Lung (tissue), 12 donors: ENCODE results near the gene CACNB4. TPM values are rescaled to one million over a fixed set of nuclear protein-coding genes. Genes with fewer than 3 reads are reported as not detected.

ENCODE experiments used
- ATAC-seq: fragments of 200-7000 bp; cut with Tn5 transposase; one replicate; pipeline ENCODE4 v1.9.1; 2020; ENCODE audit warnings: moderate number of reproducible peaks; ENCODE audit not compliant: insufficient read depth, low FRiP score
- DNase-seq, 3 donors: peaks; one replicate each; pipeline ENCODE4 v3.0.0-alpha.2; 2013 to 2017
- H3K27ac ChIP-seq, 2 donors: one replicate each; pipeline ENCODE4 v1.5.1; 2013; ENCODE audit warnings: mild to moderate bottlenecking in 2 of 2, moderate library complexity in 2 of 2, control low read depth in 1 of 2, inconsistent platforms in 1 of 2, low read depth in 1 of 2, low read length in 1 of 2
- H3K27me3 ChIP-seq, 3 donors: one replicate each; pipeline ENCODE4 v1.5.1; 2013; ENCODE audit warnings: low read length in 2 of 3; ENCODE audit not compliant: control insufficient read depth in 3 of 3, insufficient read depth in 3 of 3
- H3K36me3 ChIP-seq, 4 donors: one replicate each; pipeline ENCODE4 v1.5.1; 2013; ENCODE audit warnings: low read length in 4 of 4, mild to moderate bottlenecking in 1 of 4, moderate library complexity in 1 of 4; ENCODE audit not compliant: control insufficient read depth in 4 of 4, insufficient read depth in 4 of 4
- H3K4me1 ChIP-seq, 5 donors: one replicate each; pipeline ENCODE4 v1.5.1; 2013; ENCODE audit warnings: low read length in 5 of 5, mild to moderate bottlenecking in 2 of 5, moderate library complexity in 1 of 5; ENCODE audit not compliant: control insufficient read depth in 5 of 5, insufficient read depth in 5 of 5
- H3K4me3 ChIP-seq: one replicate; pipeline ENCODE4 v1.5.1; 2013; ENCODE audit warnings: mild to moderate bottlenecking, control low read depth, moderate library complexity
- H3K9ac ChIP-seq, 2 donors: one replicate each; pipeline ENCODE4 v1.5.1; 2013; ENCODE audit warnings: low read length in 2 of 2, control low read depth in 1 of 2; ENCODE audit not compliant: insufficient read depth in 1 of 2
- H3K9me3 ChIP-seq, 4 donors: one replicate each; pipeline ENCODE4 v1.5.1; 2013; ENCODE audit warnings: low read length in 3 of 4, mild to moderate bottlenecking in 1 of 4, moderate library complexity in 1 of 4; ENCODE audit not compliant: control insufficient read depth in 4 of 4, insufficient read depth in 3 of 4
- CTCF ChIP-seq: IDR thresholded peaks from 2 replicates; pipeline ENCODE4 v1.5.1; 2012; ENCODE audit warnings: mild to moderate bottlenecking; ENCODE audit errors: control extremely low read depth, extremely low read depth
- WGBS, 2 donors: extraction: QIAGEN DNeasy Blood & Tissue Kit; methylation state at CpG; one replicate each; pipeline ENCODE4 v1.1.7; 2013; 5-methylcytosine and 5-hydroxymethylcytosine counted together
- polyA plus RNA-seq, 2 donors: library from polyadenylated mRNA; stranded (reverse); fragments of 200-250 nt; gene quantifications; one replicate each; pipeline ENCODE4 v1.2.1, GENCODE V29; 2013
- total RNA-seq, 2 donors: library from RNA; depleted of rRNA in 1 of 2; stranded (reverse); fragments of >200 nt in 1 of 2; gene quantifications; one replicate each; pipeline ENCODE4 v1.2.1, GENCODE V29; 2014 to 2021
- donor health status: control.
- donor health status: control.
- donor health status: Bipolar disorder and iron deficiency.
- donor health status: healthy.
- donor health status: DM: yes; HTN: yes; CAD: no.

CACNB4 gene
- total and polyA plus RNA-seq, 4 donors = 0.57 to 10.9 (median 5.5) TPM

DNA sequence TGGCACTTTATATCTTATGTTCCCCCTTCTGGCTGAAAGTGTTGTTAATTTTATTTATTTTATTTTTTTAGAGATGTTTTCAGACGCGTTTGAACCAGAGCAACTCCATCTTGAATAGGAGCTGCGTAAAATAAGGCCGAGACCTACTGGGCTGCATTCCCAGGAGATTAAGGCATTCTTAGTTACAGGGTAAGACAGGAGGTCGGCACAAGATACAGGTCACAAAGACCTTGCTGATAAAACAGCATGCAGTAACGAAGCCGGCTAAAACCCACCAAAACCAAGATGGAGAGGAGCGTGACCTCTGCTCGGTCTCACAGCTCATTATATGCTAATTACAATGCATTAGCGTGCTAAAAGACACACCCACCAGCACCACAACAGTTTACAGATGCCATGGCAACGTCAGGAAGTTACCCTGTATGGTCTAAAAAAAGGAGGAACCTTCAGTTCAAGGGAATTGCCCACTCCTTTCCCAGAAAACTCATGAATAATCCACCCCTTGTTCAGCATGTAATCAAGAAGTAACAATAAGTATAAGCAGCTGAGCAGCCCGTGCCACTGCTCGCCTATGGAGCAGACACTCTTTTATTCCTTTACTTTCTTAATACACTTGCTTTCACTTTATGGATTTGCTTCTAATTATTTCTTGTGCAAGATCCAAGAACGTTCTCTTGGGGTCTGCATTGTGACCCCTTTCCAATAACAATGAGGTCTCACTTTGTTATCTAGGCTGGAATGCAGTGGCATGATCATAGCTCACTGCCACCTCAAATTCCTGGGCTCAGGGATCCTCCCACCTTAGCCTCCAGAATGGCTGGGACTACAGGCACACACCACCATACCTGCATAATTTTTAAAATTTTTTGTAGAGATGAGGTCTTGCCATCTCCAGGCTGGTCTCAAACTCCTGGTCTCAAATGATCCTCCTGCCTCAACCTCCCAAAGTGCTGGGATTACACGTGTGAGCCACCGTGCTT lies 55.9 kb downstream of the CACNB4 start:
- 76 to 77% methylated on average over 16 of the region's 16 CpGs for whole genome bisulfite sequencing, 2 donors

GRCh38 chr2:152038441-152038958 lies 60.3 kb downstream of the CACNB4 start:
- H3K9ac ChIP-seq = no peak overlapping the region
- 40% methylated on average over 5 of the region's 5 CpGs for WGBS, 2 donors
- peaks cover 0 to 50% (median 10%) of the 10 kb centered on the region in 5 donors for H3K4me1 ChIP-seq
- no peak overlapping the region for H3K4me3 ChIP-seq
- no peaks in the 10 kb centered on the region for H3K27me3 ChIP-seq
- H3K27ac ChIP-seq = peak overlapping the region in 1 of 2 donors; percentile 44
- no peaks in the 10 kb centered on the region for H3K36me3 ChIP-seq
- DNase-seq = peak; percentile 55 to 85 (median 78)
- peak; percentile 46 for ATAC-seq
- no peak for TF ChIP-seq CTCF
- H3K9me3 ChIP-seq = no peaks in the 10 kb centered on the region

More for the DNA sequence above, 55.9 kb downstream of the CACNB4 start:
- Histone ChIP-seq H3K9ac (no peak overlapping the region), H3K4me3 (no peak overlapping the region), H3K4me1 (peaks cover 0 to 40% (median 9%) of the 10 kb centered on the region in 5 donors), H3K27ac (no peak overlapping the region), H3K36me3 (no peaks in the 10 kb centered on the region), H3K9me3 (no peaks in the 10 kb centered on the region), H3K27me3 (no peaks in the 10 kb centered on the region)
- DNase-seq (peak; percentile 35 to 65 (median 43)), ATAC-seq (peak; percentile 9)
- TF ChIP-seq CTCF = no peak

GRCh38 chr2:152037743-152038435 lies 61.0 kb downstream of the CACNB4 start:
- Histone ChIP-seq H3K9me3 (no peaks in the 10 kb centered on the region), H3K9ac (no peak overlapping the region), H3K36me3 (no peaks in the 10 kb centered on the region), H3K27ac (peak overlapping the region in 1 of 2 donors; percentile 44), H3K4me3 (no peak overlapping the region), H3K4me1 (peaks cover 0 to 47% (median 10%) of the 10 kb centered on the region in 5 donors), H3K27me3 (no peaks in the 10 kb centered on the region)
- ATAC-seq = no peak
- WGBS, 2 donors = 66 to 82% methylated on average over 6 of the region's 6 CpGs
- DNase-seq = peak; percentile 85 to 93 (median 89)
- TF ChIP-seq CTCF = no peak
